Stomach (tissue), 4 donors: ENCODE results near the gene LRCH3.

Source experiments
- EP300 ChIP-seq: sonication (generic); formaldehyde crosslinking; IDR thresholded peaks from one replicate; pipeline ENCODE4 v1.6.1; 2017; ENCODE audit warnings: antibody characterized with exemption
- TF ChIP-seq, protein P1 (sequence below), 7 experiments: fragments of 450-650 bp in 4 of 7; fragments of 200-600 bp in 3 of 7; sonication (generic) in 3 of 7; IDR thresholded peaks; one replicate each; pipeline ENCODE4 v1.5.1; 2016 to 2019; ENCODE audit warnings: antibody characterized with exemption in 7 of 7, control low read depth in 2 of 7, mild to moderate bottlenecking in 1 of 7

DNA sequence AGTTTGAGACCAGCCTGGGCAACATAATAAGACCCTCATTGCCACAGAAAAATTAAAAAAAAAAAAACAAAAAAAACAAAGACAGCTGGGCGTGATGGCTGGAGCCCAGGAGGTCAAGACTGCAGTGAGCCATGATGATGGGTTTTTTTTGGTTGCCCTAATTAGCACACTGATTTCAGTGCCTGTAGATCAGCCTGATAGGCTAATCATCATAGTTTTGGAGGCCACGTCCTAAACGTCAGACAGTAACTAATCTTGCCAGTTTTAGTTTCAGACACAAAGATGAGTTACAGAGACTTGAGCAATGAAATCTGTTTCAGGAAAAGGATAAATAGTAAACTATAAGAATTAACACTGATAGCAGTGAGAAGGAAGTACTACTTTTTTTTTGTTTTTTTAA lies 55.4 kb downstream of the LRCH3 start:
- TF ChIP-seq, protein P1, sequence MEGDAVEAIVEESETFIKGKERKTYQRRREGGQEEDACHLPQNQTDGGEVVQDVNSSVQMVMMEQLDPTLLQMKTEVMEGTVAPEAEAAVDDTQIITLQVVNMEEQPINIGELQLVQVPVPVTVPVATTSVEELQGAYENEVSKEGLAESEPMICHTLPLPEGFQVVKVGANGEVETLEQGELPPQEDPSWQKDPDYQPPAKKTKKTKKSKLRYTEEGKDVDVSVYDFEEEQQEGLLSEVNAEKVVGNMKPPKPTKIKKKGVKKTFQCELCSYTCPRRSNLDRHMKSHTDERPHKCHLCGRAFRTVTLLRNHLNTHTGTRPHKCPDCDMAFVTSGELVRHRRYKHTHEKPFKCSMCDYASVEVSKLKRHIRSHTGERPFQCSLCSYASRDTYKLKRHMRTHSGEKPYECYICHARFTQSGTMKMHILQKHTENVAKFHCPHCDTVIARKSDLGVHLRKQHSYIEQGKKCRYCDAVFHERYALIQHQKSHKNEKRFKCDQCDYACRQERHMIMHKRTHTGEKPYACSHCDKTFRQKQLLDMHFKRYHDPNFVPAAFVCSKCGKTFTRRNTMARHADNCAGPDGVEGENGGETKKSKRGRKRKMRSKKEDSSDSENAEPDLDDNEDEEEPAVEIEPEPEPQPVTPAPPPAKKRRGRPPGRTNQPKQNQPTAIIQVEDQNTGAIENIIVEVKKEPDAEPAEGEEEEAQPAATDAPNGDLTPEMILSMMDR (IDR thresholded peaks at IDR 0.05), result no peak
- no peak for TF ChIP-seq EP300
